K562 (cell line): ENCODE data around the gene AMPD3. TPM values are rescaled to one million over a fixed set of nuclear protein-coding genes. Genes with fewer than 3 reads are reported as not detected.
A peak's percentile ranks its signal among the peaks of the same experiment; 100 is the strongest.

Experiments
- BMI1 ChIP-seq: fragments of 150-350 bp; IDR thresholded peaks from 2 replicates; pipeline ENCODE4 v1.6.1; 2014; ENCODE audit warnings: low read length
- CTCFL ChIP-seq: IDR thresholded peaks from 2 replicates; pipeline ENCODE4 v1.6.1; 2011; ENCODE audit warnings: borderline replicate concordance, low read depth, mild to moderate bottlenecking, moderate library complexity, low read length; ENCODE audit not compliant: insufficient read depth, poor library complexity, severe bottlenecking
- GTF2F1 ChIP-seq: IDR thresholded peaks from 2 replicates; pipeline ENCODE4 v1.6.1; 2011; ENCODE audit warnings: low read depth, low read length, improper control_type of control experiment
- HMGN3 ChIP-seq: IDR thresholded peaks from 2 replicates; pipeline ENCODE4 v1.6.1; 2011; ENCODE audit warnings: borderline replicate concordance, low read depth, mild to moderate bottlenecking, mixed read lengths, low read length; ENCODE audit not compliant: insufficient read length; ENCODE audit errors: extremely low read depth
- L3MBTL2 ChIP-seq: fragments of 450-650 bp; IDR thresholded peaks from 2 replicates; pipeline ENCODE4 v1.6.1; 2016; ENCODE audit warnings: mild to moderate bottlenecking, moderate library complexity
- NR2C1 ChIP-seq, 2 experiments: fragments of 450-650 bp; IDR thresholded peaks; 2 replicates each; pipeline ENCODE4 v1.6.1; 2017; ENCODE audit warnings: mild to moderate bottlenecking in 2 of 2, antibody characterized with exemption in 1 of 2, inconsistent platforms in 1 of 2, missing compliant biosample characterization in 1 of 2, missing genetic modification characterization in 1 of 2
- NRF1 ChIP-seq, 2 experiments: fragments of 450-650 bp; IDR thresholded peaks in 1 of 2; conservative IDR thresholded peaks in 1 of 2; 2 replicates each; pipeline ENCODE4 v1.6.1; 2014; ENCODE audit warnings: mild to moderate bottlenecking in 2 of 2
- SIN3B ChIP-seq: fragments of 450-650 bp; IDR thresholded peaks from 2 replicates; pipeline ENCODE4 v1.6.1; 2017; ENCODE audit warnings: low read depth, mild to moderate bottlenecking, moderate library complexity
- STAT6 ChIP-seq: sonication (generic); formaldehyde crosslinking; IDR thresholded peaks from 2 replicates; pipeline ENCODE4 v1.8.1; 2023; ENCODE audit warnings: mild to moderate bottlenecking, missing genetic modification reagents
- TGIF2 ChIP-seq: sonication (generic); formaldehyde crosslinking; IDR thresholded peaks from 2 replicates; pipeline ENCODE4 v1.8.1; 2022; ENCODE audit warnings: mild to moderate bottlenecking, missing genetic modification reagents, moderate library complexity
- ZBTB1 ChIP-seq: sonication (generic); formaldehyde crosslinking; IDR thresholded peaks from 2 replicates; pipeline ENCODE4 v1.8.1; 2023; ENCODE audit warnings: missing genetic modification reagents, low read depth, mild to moderate bottlenecking, borderline replicate concordance
- ZNF507 ChIP-seq: conservative IDR thresholded peaks from 2 replicates; pipeline ENCODE4 v1.6.1; 2017; ENCODE audit warnings: missing genetic modification characterization, missing compliant biosample characterization
- ZNF644 ChIP-seq: fragments of 200-800 bp; sonication (Bioruptor generic); IDR thresholded peaks from 2 replicates; pipeline ENCODE4 v1.6.1; 2016; ENCODE audit warnings: low read depth, missing genetic modification characterization, missing compliant biosample characterization
- polyA plus RNA-seq, 8 experiments: library from polyadenylated mRNA; depleted of rRNA in 4 of 8; stranded (reverse) in 5 of 8; unstranded in 3 of 8; fragments of >200 nt; fragmentation: Nextera tagmentation in 2 of 8; fragmentation: Illumina TruSeq in 1 of 8; extraction: Ambion mirVana in 2 of 8; extraction: Trizol in 1 of 8; gene quantifications; 2 replicates each; pipeline versions ENCODE4 v1.2.1 to v1.2.3, GENCODE V29; 2011 to 2014; ENCODE audit warnings: inconsistent platforms in 1 of 8, missing spikeins in 1 of 8
- total RNA-seq, 7 experiments: library from RNA; depleted of rRNA in 6 of 7; stranded (reverse); fragments of >200 nt in 6 of 7; fragmentation: Illumina TruSeq in 2 of 7; extraction: Trizol in 2 of 7; gene quantifications; 2 replicates each; pipeline versions ENCODE4 v1.2.1 to v1.2.3, GENCODE V29; 2011 to 2021; ENCODE audit warnings: low replicate concordance in 1 of 7

The AMPD3 gene
- total and polyA plus RNA-seq, 9 of the 15 experiments (the other 6 are each of a cell fraction or from before 2014, with no cell fraction given) = 4.4 to 23.6 (median 11.2) TPM

GRCh38 chr11:10540915-10541560 is 86.0 kb downstream of the AMPD3 start, which contains the start of gene RNF141 (continued):
- no peak for TF ChIP-seq STAT6 (CRISPR knock-in tag)
- TF ChIP-seq HMGN3 = peak; percentile 54
- peak; percentile 72; the same call in 1 of the 2 replicates for TF ChIP-seq ZBTB1 (CRISPR knock-in tag)
- TF ChIP-seq ZNF507 = no peak
- TF ChIP-seq BMI1 = peak; percentile 80
- peak; percentile 78; the same call in 1 of the 2 replicates for TF ChIP-seq SIN3B
- 0 out of 2 replicates have a peak, but pooled peaks have one; percentile 62 for TF ChIP-seq ZNF644
- TF ChIP-seq NR2C1 (IDR thresholded peaks at IDR 0.05) = 0 out of 2 replicates have a peak, but pooled peaks have one; percentile 33
- TF ChIP-seq NR2C1 (tag; IDR thresholded peaks at IDR 0.05) = no peak
- TF ChIP-seq TGIF2 (CRISPR knock-in tag) = 0 out of 2 replicates have a peak, but pooled peaks have one; percentile 41
- TF ChIP-seq L3MBTL2 = peak; percentile 73; the same call in 1 of the 2 replicates
- peak; percentile 45 for TF ChIP-seq CTCFL
- 0 out of 2 replicates have a peak, but pooled peaks have one; percentile 36 for TF ChIP-seq GTF2F1
- TF ChIP-seq NRF1 (conservative IDR thresholded peaks at IDR 0.05 in 1 of 2, IDR thresholded peaks at IDR 0.05 in 1 of 2) = peak; percentile 83 to 86
